ENCODE data around the gene LAMA5.

LAMA5 gene

DNA sequence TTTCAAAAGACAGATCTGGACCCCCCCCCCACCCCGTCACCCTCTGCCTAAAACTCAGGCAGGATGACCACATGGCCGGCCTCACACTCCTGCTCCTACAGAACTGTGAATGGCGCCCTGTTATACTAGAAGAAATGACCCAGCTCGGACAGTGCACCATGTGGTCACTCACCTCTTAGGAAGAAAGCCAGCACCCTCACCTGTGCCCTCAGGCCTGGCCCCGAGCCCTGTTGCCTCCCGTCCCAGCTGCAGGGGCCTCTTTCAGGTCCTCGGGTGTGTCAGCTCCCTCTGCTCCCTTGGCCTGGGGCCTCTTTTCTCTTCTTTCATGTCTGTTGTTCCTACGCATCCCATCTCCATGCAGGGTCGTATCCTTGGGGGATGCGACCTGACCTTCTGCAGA is 105.0 kb downstream of the LAMA5 start:
- no peak for DNase-seq (ENCODE audit: low read depth)
- peaks cover 63% of the 10 kb centered on the region for H3K36me3 ChIP-seq (ENCODE audit: control insufficient read depth, insufficient read depth, low read length, severe bottlenecking)
- no peak overlapping the region for H3K9ac ChIP-seq (ENCODE audit: low read length)
- H3K9me3 ChIP-seq (ENCODE audit: control insufficient read depth, low read length) = peaks cover 9% of the 10 kb centered on the region
- peaks cover 17% of the 10 kb centered on the region for H3K4me1 ChIP-seq (ENCODE audit: control insufficient read depth, insufficient read depth, low read length)
- H3K4me3 ChIP-seq (ENCODE audit: low read length) = no peak overlapping the region
- H3K27me3 ChIP-seq (replicated peaks; ENCODE audit: control insufficient read depth, insufficient read depth, low read length) = no peaks in the 10 kb centered on the region

DNA sequence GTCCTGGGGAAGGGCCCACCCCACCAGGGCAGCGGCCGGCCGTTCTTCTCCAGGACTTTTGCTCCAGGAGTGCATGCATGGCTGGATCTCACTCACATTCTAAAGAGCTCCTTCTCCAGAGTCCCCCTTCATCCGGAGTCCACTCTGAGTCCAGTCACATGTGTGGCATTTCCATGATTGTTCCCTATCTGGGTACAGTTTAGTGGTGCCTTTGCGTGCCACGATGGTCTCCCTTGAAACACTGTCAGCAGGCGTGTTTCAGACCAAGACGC is 107.9 kb downstream of the LAMA5 start:
- H3K9ac ChIP-seq (ENCODE audit: low read length) = no peak overlapping the region
- no peaks in the 10 kb centered on the region for H3K27me3 ChIP-seq (replicated peaks; ENCODE audit: control insufficient read depth, insufficient read depth, low read length)
- peaks cover 46% of the 10 kb centered on the region for H3K36me3 ChIP-seq (ENCODE audit: control insufficient read depth, insufficient read depth, low read length, severe bottlenecking)
- H3K9me3 ChIP-seq (ENCODE audit: control insufficient read depth, low read length) = no peaks in the 10 kb centered on the region
- H3K4me3 ChIP-seq (ENCODE audit: low read length) = no peak overlapping the region
- DNase-seq (ENCODE audit: low read depth) = no peak
- peaks cover 17% of the 10 kb centered on the region for H3K4me1 ChIP-seq (ENCODE audit: control insufficient read depth, insufficient read depth, low read length)
